HL-60 (cell line): ENCODE measurements around the gene ARHGAP21.

Experiments
- DNase-seq, 2 experiments: peaks; one replicate each; pipeline ENCODE4 v3.0.0-alpha.2; 2010 to 2020; ENCODE audit warnings: low read depth in 1 of 2, low spot score in 1 of 2
- H3K27ac ChIP-seq: fragments of 250-450 bp; sonication (Bioruptor Pico); replicated peaks from 2 replicates; pipeline ENCODE4 v1.5.1; 2020; ENCODE audit warnings: mild to moderate bottlenecking, moderate library complexity
- H3K27me3 ChIP-seq: fragments of 250-450 bp; sonication (Bioruptor Pico); 2 replicates; pipeline ENCODE4 v1.5.1; 2021; ENCODE audit warnings: mild to moderate bottlenecking, moderate library complexity; ENCODE audit not compliant: insufficient read depth, poor library complexity, severe bottlenecking
- H3K4me3 ChIP-seq: replicated peaks from 2 replicates; pipeline ENCODE4 v1.5.1; 2011; ENCODE audit warnings: mild to moderate bottlenecking, control low read depth, low read length; ENCODE audit not compliant: insufficient read depth
- GABPA ChIP-seq: IDR thresholded peaks from 2 replicates; pipeline ENCODE4 v1.6.1; 2012; ENCODE audit warnings: low read depth
- POLR2AphosphoS5 ChIP-seq: IDR thresholded peaks from 2 replicates; pipeline ENCODE4 v1.6.1; 2012; ENCODE audit warnings: low read depth
- SPI1 ChIP-seq: IDR thresholded peaks from 2 replicates; pipeline ENCODE4 v1.6.1; 2012; ENCODE audit warnings: low read depth, mild to moderate bottlenecking, borderline replicate concordance
- TF ChIP-seq, protein P1 (sequence below): IDR thresholded peaks from 2 replicates; pipeline ENCODE4 v1.6.1; 2012; ENCODE audit warnings: low read depth; ENCODE audit not compliant: insufficient replicate concordance
- TF ChIP-seq, protein P2 (sequence below): IDR thresholded peaks from one replicate; pipeline ENCODE4 v1.5.1; 2011; ENCODE audit warnings: low read length, control low read depth, inconsistent platforms; ENCODE audit not compliant: insufficient read depth

Gene ARHGAP21

DNA sequence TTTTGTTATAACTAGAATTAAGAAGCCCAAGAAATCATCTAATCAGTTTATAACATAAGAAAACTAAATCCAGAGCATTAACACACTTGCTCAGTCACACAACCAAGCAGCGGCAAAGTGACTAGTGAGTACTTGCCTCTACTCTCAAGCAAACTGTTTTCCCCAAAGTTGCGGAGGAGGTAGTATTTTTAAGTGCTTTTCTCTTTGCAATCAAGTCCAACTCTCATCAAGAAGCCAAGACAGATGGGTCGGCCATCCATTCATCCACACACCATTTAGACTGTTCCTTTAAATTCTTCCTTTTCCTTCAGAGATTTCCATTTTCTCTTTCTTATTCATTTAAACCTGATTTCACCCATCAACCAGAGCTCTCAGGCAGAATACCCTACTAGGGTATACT, 25.4 kb downstream of the ARHGAP21 start:
- H3K27ac ChIP-seq, result no peak overlapping the region
- no peak for DNase-seq
- TF ChIP-seq SPI1, result no peak
- TF ChIP-seq, protein P1, sequence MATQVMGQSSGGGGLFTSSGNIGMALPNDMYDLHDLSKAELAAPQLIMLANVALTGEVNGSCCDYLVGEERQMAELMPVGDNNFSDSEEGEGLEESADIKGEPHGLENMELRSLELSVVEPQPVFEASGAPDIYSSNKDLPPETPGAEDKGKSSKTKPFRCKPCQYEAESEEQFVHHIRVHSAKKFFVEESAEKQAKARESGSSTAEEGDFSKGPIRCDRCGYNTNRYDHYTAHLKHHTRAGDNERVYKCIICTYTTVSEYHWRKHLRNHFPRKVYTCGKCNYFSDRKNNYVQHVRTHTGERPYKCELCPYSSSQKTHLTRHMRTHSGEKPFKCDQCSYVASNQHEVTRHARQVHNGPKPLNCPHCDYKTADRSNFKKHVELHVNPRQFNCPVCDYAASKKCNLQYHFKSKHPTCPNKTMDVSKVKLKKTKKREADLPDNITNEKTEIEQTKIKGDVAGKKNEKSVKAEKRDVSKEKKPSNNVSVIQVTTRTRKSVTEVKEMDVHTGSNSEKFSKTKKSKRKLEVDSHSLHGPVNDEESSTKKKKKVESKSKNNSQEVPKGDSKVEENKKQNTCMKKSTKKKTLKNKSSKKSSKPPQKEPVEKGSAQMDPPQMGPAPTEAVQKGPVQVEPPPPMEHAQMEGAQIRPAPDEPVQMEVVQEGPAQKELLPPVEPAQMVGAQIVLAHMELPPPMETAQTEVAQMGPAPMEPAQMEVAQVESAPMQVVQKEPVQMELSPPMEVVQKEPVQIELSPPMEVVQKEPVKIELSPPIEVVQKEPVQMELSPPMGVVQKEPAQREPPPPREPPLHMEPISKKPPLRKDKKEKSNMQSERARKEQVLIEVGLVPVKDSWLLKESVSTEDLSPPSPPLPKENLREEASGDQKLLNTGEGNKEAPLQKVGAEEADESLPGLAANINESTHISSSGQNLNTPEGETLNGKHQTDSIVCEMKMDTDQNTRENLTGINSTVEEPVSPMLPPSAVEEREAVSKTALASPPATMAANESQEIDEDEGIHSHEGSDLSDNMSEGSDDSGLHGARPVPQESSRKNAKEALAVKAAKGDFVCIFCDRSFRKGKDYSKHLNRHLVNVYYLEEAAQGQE, result no peak
- TF ChIP-seq POLR2AphosphoS5, result no peak
- TF ChIP-seq, protein P2, sequence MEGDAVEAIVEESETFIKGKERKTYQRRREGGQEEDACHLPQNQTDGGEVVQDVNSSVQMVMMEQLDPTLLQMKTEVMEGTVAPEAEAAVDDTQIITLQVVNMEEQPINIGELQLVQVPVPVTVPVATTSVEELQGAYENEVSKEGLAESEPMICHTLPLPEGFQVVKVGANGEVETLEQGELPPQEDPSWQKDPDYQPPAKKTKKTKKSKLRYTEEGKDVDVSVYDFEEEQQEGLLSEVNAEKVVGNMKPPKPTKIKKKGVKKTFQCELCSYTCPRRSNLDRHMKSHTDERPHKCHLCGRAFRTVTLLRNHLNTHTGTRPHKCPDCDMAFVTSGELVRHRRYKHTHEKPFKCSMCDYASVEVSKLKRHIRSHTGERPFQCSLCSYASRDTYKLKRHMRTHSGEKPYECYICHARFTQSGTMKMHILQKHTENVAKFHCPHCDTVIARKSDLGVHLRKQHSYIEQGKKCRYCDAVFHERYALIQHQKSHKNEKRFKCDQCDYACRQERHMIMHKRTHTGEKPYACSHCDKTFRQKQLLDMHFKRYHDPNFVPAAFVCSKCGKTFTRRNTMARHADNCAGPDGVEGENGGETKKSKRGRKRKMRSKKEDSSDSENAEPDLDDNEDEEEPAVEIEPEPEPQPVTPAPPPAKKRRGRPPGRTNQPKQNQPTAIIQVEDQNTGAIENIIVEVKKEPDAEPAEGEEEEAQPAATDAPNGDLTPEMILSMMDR, result no peak
- no peak for TF ChIP-seq GABPA
- no peaks in the 10 kb centered on the region for H3K27me3 ChIP-seq
- no peak overlapping the region for H3K4me3 ChIP-seq

DNA sequence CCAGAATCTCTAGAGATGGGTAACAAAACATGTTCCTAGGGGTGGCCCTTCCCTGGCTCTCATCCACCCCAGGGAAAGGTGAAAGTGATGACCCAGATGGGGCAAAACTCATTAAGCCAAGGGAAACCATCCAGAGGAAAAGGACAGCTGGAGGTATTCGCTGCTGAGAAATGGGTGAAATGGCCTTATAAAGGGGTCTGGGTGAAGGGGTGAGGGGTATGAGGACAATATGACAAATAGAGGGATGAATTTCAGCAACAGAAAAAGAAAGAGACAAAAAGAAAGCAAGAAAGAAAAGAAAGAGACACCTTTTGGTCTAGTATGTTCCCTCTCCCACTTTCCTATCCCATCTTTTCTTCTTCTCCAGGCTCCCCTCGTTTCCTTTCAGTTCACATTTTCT, 26.6 kb downstream of the ARHGAP21 start:
- no peaks in the 10 kb centered on the region for H3K27me3 ChIP-seq
- DNase-seq, result no peak
- TF ChIP-seq, protein P2, result no peak
- TF ChIP-seq, protein P1, result no peak
- TF ChIP-seq SPI1 (no peak), POLR2AphosphoS5 (no peak), GABPA (no peak)
- no peak overlapping the region for H3K27ac ChIP-seq
- no peak overlapping the region for H3K4me3 ChIP-seq

DNA sequence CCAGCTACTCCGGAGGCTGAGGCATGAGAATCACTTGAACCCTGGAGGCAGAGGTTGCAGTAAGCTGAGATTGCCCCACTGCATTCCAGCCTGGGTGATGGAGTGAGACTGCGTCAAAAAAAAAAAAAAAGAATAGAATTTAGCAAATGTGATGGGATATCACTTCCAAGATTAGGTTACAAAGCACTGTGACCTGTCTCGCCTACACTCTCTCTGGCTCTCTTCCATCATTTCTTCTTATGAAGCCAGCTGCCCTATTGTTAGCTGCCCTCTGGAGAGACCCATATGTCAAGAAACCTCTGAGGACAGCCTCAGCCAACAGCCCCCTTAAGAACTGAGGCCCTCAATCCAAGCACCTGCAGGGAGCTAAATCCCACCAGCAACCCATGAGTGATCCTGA, 28.2 kb downstream of the ARHGAP21 start:
- Histone ChIP-seq H3K4me3 (no peak overlapping the region), H3K27me3 (no peaks in the 10 kb centered on the region), H3K27ac (no peak overlapping the region)
- TF ChIP-seq SPI1 (no peak), POLR2AphosphoS5 (no peak), GABPA (no peak)
- TF ChIP-seq, protein P1, result no peak
- TF ChIP-seq, protein P2, result no peak
- DNase-seq, result no peak
